LNCaP clone FGC (cell line): Measurements from ENCODE around the gene SBF1.

Experiments used
- DNase-seq: peaks from one replicate; pipeline ENCODE4 v3.0.0-alpha.2; 2011; ENCODE audit warnings: low read depth
- H3K4me3 ChIP-seq: 2 replicates; pipeline ENCODE4 v1.5.1; 2011; ENCODE audit warnings: mild to moderate bottlenecking, low read depth, low read length, control low read depth
- TF ChIP-seq, protein P1 (sequence below): IDR thresholded peaks from 2 replicates; pipeline ENCODE4 v1.5.1; 2012; ENCODE audit warnings: mild to moderate bottlenecking; ENCODE audit not compliant: control insufficient read depth, insufficient read depth; ENCODE audit errors: extremely low read depth

Gene SBF1

DNA sequence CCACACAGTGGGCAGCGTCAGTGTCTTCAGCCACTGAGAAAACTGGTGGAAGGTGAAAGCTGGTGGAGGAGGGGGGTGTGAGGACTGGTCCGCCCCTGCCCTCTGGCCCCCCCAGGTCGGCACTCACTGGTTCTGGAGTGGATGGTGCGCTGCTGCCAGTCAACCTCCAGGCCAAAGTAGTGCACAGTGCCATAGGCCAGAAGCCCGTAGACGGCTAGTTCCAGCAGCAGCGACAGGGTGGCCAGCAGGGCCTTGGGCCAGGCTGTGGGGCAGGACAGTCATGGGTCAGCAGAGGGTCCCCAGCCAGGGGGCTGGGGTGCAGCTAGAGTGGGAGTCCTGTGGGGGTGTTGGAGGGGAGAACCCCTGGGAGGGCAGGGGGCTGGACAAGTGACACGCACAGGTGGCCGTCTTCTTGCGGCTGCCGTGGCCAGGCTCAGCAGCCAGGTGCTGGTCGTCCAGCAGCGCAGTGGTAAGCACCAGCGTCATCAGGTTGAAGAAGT, 30.5 kb upstream of the SBF1 start:
- TF ChIP-seq, protein P1, sequence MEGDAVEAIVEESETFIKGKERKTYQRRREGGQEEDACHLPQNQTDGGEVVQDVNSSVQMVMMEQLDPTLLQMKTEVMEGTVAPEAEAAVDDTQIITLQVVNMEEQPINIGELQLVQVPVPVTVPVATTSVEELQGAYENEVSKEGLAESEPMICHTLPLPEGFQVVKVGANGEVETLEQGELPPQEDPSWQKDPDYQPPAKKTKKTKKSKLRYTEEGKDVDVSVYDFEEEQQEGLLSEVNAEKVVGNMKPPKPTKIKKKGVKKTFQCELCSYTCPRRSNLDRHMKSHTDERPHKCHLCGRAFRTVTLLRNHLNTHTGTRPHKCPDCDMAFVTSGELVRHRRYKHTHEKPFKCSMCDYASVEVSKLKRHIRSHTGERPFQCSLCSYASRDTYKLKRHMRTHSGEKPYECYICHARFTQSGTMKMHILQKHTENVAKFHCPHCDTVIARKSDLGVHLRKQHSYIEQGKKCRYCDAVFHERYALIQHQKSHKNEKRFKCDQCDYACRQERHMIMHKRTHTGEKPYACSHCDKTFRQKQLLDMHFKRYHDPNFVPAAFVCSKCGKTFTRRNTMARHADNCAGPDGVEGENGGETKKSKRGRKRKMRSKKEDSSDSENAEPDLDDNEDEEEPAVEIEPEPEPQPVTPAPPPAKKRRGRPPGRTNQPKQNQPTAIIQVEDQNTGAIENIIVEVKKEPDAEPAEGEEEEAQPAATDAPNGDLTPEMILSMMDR, result no peak
- H3K4me3 ChIP-seq, result no peak overlapping the region
- no peak for DNase-seq

DNA sequence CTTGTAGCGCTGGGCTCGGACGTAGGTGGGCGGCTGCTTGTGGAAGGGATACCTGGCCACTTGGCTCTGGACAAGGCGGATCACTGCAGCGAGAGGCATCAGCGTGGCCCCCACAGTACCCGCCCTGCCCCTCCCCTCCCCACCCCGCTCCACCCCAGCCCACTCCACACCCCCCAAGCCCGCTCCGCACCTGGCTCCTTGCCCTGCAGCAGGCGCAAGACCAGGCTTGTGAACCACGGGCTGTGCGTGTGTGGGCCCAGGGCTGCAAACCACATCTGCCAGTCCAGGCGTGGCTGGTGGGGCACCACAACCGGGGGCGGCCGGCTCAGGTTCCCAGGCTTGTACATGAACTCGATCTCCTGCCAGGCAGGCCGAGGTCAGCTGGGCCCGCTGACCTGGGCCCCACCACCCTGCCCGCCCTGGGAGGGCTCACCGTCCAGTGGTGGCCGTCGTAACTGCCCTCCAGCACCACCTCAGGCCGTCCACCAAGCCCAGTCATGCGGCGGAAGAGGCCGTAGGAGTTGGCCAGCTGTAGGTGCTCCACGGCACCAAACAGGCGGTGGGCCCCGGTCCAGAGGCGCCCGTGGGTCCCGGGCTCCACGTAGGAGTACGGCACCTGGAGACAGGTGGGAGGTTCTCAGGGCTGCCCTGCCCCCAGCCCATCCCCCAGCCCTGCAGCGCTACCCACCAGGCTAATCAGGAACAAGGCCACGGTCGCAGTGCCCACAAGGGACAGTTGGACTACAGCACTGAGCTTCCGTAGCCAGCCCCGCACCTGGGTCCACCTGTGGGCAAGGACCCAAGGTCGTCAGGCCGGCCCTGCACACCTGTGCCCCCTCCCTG, 29.8 kb upstream of the SBF1 start:
- DNase-seq, result no peak
- no peak overlapping the region for H3K4me3 ChIP-seq
- TF ChIP-seq, protein P1, result no peak

DNA sequence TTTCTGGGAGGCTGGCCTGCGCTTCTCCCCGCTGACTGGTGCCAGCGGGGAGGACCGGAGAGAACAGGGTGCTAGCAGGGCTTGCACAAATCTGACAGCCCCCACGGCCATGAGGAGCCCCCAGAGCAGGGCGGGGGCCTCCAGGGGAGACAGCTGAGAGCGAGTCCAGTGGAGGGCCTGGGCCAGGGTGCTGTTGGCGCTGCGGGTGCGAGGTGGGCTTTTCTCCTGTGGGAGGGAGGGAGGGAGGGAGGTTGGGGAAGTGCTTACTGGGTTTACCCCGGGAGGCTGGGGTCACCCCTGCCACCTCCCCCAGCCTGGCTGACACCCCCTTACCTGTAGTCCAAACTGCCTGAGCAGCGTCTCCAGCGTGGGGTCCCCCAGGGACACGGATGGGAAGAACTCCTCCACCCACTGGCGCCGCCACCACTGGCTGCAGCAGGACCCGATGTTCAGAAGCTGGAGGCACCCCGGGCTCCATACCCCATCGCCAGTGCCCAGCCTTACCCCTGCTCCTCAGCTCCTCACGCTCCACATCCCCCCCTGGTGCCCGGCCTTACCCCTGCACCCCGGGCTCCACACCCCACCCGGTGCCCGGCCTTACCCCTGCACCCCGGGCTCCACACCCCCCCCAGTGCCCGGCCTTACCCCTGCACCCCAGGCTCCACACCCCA, 28.8 kb upstream of the SBF1 start:
- TF ChIP-seq, protein P1, result no peak
- no peak overlapping the region for H3K4me3 ChIP-seq
- no peak for DNase-seq

DNA sequence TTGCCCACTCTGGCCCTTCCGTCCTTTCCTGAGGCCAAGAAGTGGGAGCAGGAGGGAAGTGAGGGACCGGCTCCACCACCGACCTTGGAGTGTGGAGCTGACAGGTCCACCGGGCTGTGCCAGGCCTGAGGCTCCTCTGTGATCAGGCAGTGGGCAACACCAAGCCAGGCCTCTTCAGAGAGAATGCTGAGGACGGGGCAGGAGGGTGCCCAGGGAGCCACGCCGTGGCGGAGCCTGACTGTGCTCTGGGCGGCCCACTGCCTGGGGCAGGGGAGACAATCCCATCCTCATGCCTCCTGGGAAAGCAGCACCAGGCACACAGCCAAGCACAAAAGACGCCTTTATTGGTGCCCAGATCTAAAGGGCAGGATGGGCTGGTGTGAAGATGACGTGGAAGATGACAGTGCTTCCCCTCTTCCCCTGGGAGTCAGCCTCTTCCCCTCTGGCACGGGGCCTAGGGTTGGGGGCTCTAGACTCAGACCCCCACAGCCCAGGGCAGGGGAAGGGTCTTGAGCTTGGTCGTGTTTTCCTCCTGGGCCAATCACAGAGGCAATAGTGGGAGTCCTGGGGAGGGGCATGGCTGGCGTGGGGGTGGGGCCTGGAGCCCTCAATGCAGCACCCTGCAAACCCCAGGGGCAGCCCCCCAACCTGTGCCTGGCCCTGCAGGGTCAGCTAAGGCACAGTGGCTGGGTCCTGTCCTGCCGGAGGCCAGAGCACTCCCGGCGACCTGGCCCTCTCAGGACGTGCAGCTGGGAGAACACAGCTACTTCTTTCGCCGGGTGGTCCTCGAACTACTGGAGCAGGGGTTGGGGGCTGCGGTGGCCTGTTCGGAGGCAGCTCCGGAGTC, 28.0 kb upstream of the SBF1 start:
- no peak overlapping the region for H3K4me3 ChIP-seq
- TF ChIP-seq, protein P1, result no peak
- no peak for DNase-seq

DNA sequence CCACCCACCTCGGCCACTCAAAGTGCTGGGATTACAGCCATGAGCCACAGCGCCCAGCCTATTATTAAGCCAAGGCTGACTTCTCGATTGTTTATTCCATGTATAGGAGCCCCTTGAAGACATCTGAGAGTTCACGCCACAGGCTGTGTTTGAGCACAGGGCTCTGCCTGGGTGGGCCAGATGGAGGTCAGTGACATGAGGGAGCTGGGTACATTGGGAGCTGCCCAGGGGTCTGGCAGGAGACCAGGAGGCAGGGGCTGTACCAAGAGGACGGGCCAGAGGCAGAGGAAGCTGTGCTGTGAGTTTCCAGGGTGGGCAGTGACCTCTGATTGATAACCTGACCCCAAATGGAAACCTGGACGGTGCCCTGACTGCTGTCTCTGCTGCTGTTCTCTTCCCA, 27.3 kb upstream of the SBF1 start:
- TF ChIP-seq, protein P1, result no peak
- H3K4me3 ChIP-seq, result no peak overlapping the region
- no peak for DNase-seq

DNA sequence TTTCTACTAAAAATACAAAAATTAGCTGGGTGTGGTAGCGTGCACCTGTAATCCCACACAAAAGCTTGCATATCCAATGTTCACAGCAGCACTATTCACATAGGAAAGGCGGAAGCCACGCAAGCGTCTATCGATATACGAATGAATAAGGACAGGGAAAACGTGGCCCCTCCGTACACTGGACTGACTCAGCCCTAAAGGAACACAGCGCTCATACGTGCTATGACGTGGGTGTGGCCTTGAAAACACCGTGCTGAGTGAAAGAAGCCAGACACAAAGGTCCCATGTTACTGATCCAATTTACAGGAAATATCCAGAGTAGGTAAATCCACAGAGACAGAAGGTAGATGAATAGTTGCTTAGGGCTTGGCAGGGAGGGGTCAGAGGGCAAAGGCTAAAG, 25.6 kb upstream of the SBF1 start:
- TF ChIP-seq, protein P1, result no peak
- no peak overlapping the region for H3K4me3 ChIP-seq
- no peak for DNase-seq
